Calu3 (cell line): ENCODE results near the gene CBR3. TPM values are rescaled to one million over a fixed set of nuclear protein-coding genes. Genes with fewer than 3 reads are reported as not detected.

Experiments
- BruUV-seq: library from RNA; stranded (reverse); fragments of 400-500 nt; replicated peaks from 2 replicates; lab custom pipeline; 2021; lab: Mats Ljungman, UMichigan
- CTCF ChIA-PET: fragments of 300-600 bp; sonication (Branson Sonifier 250); formaldehyde crosslinking; loops from one replicate; lab custom pipeline; 2022; ENCODE audit warnings: antibody characterized with exemption; lab: Charles Lee
- DNase-seq: peaks from one replicate; pipeline ENCODE4 v3.0.0; 2022
- H3K27ac Mint-ChIP-seq: one replicate; pipeline ENCODE4 v1.8.0; 2022; ENCODE audit warnings: mixed read lengths; ENCODE audit not compliant: unreplicated experiment
- H3K27me3 Mint-ChIP-seq: one replicate; pipeline ENCODE4 v1.8.0; 2022; ENCODE audit warnings: mixed read lengths; ENCODE audit not compliant: unreplicated experiment
- H3K36me3 Mint-ChIP-seq: one replicate; pipeline ENCODE4 v1.8.0; 2022; ENCODE audit warnings: mild to moderate bottlenecking, moderate library complexity, mixed read lengths; ENCODE audit not compliant: insufficient read depth, unreplicated experiment
- H3K4me1 Mint-ChIP-seq: one replicate; pipeline ENCODE4 v1.8.0; 2022; ENCODE audit warnings: mild to moderate bottlenecking, low read depth, mixed read lengths; ENCODE audit not compliant: unreplicated experiment
- H3K4me3 Mint-ChIP-seq: one replicate; pipeline ENCODE4 v1.8.0; 2022; ENCODE audit warnings: mild to moderate bottlenecking, low read depth, moderate library complexity, mixed read lengths; ENCODE audit not compliant: unreplicated experiment
- H3K9me3 Mint-ChIP-seq: one replicate; pipeline ENCODE4 v1.8.0; 2022; ENCODE audit warnings: low read depth, mixed read lengths; ENCODE audit not compliant: unreplicated experiment
- intact Hi-C: fragments of 100-400 bp; cut with micrococcal nuclease; formaldehyde crosslinking; loops from one replicate; pipeline ENCODE4 v1.10.0; 2022; ENCODE audit not compliant: unreplicated experiment
- total RNA-seq: library from RNA; stranded (reverse); gene quantifications from 2 replicates; pipeline ENCODE4 v1.2.3, GENCODE V29; 2022
- TF ChIP-seq, protein P1 (sequence below): fragments of 200-600 bp; IDR thresholded peaks from one replicate; pipeline ENCODE4 v1.8.0; 2022; ENCODE audit warnings: antibody characterized with exemption; ENCODE audit not compliant: unreplicated experiment

The CBR3 gene
- total RNA-seq, 1 experiment from 2014 or later, result 2.8 TPM

DNA sequence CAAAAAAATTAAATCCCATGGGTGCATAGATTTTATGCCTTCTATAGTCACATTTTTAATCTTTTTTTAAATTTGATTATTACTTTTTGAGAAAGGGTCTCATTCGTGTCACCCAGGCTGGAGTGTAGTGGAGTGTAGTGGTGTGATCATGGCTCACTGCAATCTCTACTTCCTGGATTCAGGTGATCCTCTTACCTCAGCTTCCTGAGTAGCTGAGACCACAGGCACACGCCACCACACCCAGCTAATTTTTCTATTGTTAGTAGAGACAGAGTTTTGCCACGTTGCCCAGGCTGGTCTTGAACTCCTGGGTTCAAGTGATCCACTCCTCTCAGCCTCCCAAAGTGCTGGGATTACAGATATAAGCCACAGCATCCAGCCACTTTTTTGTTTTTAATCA lies 10.4 kb downstream of the CBR3 start:
- TF ChIP-seq, protein P1, sequence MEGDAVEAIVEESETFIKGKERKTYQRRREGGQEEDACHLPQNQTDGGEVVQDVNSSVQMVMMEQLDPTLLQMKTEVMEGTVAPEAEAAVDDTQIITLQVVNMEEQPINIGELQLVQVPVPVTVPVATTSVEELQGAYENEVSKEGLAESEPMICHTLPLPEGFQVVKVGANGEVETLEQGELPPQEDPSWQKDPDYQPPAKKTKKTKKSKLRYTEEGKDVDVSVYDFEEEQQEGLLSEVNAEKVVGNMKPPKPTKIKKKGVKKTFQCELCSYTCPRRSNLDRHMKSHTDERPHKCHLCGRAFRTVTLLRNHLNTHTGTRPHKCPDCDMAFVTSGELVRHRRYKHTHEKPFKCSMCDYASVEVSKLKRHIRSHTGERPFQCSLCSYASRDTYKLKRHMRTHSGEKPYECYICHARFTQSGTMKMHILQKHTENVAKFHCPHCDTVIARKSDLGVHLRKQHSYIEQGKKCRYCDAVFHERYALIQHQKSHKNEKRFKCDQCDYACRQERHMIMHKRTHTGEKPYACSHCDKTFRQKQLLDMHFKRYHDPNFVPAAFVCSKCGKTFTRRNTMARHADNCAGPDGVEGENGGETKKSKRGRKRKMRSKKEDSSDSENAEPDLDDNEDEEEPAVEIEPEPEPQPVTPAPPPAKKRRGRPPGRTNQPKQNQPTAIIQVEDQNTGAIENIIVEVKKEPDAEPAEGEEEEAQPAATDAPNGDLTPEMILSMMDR, result no peak
- intact Hi-C loops, result no loop called here
- no peak overlapping the region for H3K4me3 Mint-ChIP-seq
- no peak overlapping the region for H3K27ac Mint-ChIP-seq
- no peaks in the 10 kb centered on the region for H3K27me3 Mint-ChIP-seq
- DNase-seq, result no peak
- no peaks in the 10 kb centered on the region for H3K36me3 Mint-ChIP-seq
- H3K4me1 Mint-ChIP-seq, result no peaks in the 10 kb centered on the region
- CTCF ChIA-PET, result no interaction called here
- H3K9me3 Mint-ChIP-seq, result no peaks in the 10 kb centered on the region
- no TSS peak for BruUV-seq

DNA sequence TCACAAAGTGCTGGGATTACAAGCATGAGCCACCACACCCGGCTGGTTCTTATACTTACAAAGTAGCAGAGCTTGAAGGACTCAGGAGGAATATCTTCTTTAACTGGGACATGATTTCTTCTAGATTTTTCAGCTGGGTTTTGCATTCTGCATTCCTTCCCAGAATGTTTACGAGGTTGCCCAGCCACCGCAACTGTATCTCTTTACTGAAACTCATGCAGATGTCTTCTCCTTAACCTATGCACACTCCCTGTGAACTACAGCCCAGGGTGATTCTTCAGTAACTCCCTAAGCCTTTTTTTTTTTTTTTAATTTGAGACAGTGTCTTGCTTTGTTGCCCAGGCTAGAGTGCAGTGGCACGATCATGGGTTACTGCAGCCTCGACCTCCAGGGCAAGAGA lies 13.0 kb downstream of the CBR3 start:
- TF ChIP-seq, protein P1, result no peak
- CTCF ChIA-PET, result interaction anchor here (0.7 kb wide), 1 partner anchor 890 kb away, joined by 3 read pairs; no protein-coding TSS in a partner anchor
- no peak overlapping the region for H3K4me3 Mint-ChIP-seq
- no peak overlapping the region for H3K27ac Mint-ChIP-seq
- no peaks in the 10 kb centered on the region for H3K4me1 Mint-ChIP-seq
- H3K27me3 Mint-ChIP-seq, result no peaks in the 10 kb centered on the region
- no peaks in the 10 kb centered on the region for H3K9me3 Mint-ChIP-seq
- no TSS peak for BruUV-seq
- intact Hi-C loops, result no loop called here
- DNase-seq, result no peak
- H3K36me3 Mint-ChIP-seq, result no peaks in the 10 kb centered on the region

DNA sequence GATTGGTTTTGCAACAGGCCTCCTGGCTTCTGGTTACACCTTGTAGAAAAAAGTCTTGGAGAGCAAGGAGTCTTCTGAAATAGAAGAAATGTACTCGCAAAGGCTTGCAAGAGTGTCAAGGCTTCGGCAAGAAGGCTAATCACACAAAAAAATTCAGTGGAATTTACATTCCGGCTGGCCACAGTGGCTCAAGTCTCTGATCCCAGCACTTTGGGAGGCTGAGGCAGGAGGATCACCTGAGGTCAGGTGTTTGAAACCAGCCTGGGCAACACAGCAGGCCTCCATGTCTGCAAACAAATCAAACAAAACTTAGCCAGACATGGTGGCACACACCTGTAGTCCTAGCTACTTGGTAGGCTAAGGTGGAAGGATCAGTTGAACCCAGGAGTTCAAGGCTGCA lies 14.0 kb downstream of the CBR3 start:
- CTCF ChIA-PET, result no interaction called here
- TF ChIP-seq, protein P1, result no peak
- Mint-ChIP-seq H3K36me3 (no peaks in the 10 kb centered on the region), H3K4me1 (peaks cover 7% of the 10 kb centered on the region), H3K27ac (no peak overlapping the region), H3K4me3 (no peak overlapping the region), H3K9me3 (no peaks in the 10 kb centered on the region), H3K27me3 (no peaks in the 10 kb centered on the region)
- no TSS peak for BruUV-seq
- DNase-seq, result no peak
- intact Hi-C loops, result no loop called here

DNA sequence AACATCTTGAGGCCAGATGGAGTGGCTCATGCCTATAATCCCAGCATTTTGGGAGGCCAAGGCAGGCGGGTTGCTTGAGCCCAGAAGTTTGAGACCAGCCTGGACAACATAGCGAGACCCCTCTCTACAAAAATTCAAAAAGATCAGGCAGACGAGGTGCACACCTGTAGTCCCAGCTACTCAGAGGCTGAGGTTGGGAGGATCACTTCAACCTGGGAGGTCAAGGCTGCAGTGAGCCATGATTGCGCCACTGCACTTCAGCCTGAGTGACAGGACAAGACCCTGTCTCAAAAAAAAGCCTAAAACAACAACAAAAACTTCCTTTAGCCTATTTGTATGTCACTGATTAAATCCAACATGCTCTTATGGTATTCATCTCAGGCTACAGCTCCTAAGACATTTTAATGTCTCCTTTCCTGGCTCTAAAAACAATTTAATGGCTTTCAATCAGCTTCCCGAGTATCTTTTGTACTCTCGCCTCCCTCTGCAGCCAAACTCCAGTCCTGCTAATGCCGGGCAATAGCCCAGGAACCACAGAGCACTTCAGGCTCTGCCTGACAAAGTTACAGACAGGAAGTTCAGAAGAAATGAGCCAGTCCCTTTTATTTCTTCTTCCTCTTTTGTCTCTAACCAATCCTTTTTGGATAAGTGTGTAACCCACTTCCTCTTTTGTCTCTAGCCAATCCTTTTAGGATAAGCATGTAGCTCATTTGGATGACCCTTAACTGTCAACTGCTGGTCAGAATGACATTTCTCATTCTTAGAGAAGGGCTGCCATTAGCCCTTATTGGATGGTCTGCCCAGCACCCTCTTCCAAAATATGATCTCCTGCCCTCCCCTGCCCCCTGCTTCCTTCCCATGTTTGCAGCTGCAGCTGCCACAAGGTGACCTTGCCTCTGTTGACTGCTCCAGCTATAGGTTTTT lies 15.2 kb downstream of the CBR3 start:
- CTCF ChIA-PET, result no interaction called here
- Mint-ChIP-seq H3K9me3 (no peaks in the 10 kb centered on the region), H3K4me1 (peaks cover 7% of the 10 kb centered on the region), H3K36me3 (peaks cover under 1% of the 10 kb centered on the region), H3K4me3 (no peak overlapping the region), H3K27ac (no peak overlapping the region), H3K27me3 (no peaks in the 10 kb centered on the region)
- no peak for DNase-seq
- intact Hi-C loops, result no loop called here
- TF ChIP-seq, protein P1, result no peak
- BruUV-seq, result no TSS peak
